PC-3 (cell line): ENCODE data around the gene IFNA6. TPM values are rescaled to one million over a fixed set of nuclear protein-coding genes. Genes with fewer than 3 reads are reported as not detected.

Experiments used
- ATAC-seq: fragments of 200-7000 bp; cut with Tn5 transposase; 2 replicates; pipeline ENCODE4 v1.9.1; 2020; ENCODE audit warnings: mild to moderate bottlenecking, moderate library complexity
- BruUV-seq: library from RNA; stranded (reverse); fragments of 400-500 nt; replicated peaks from 2 replicates; lab custom pipeline; 2021; lab: Mats Ljungman, UMichigan
- CTCF ChIA-PET: fragments of 300-600 bp; sonication (Branson Sonifier 250); formaldehyde crosslinking; loops from one replicate; lab custom pipeline; 2022; ENCODE audit warnings: antibody characterized with exemption; lab: Charles Lee
- POLR2A ChIA-PET: fragments of 300-600 bp; sonication (Branson Sonifier 250); formaldehyde crosslinking; loops from one replicate; lab custom pipeline; 2022; ENCODE audit warnings: antibody characterized with exemption; ENCODE audit not compliant: unreplicated experiment; lab: Charles Lee
- DNase-seq: peaks from one replicate; pipeline ENCODE4 v3.0.0-alpha.2; 2015
- H2AFZ ChIP-seq: fragments of 300-600 bp; sonication (generic); 2 replicates; pipeline ENCODE4 v1.6.0; 2016; ENCODE audit warnings: antibody characterized with exemption, low read length
- H3F3A ChIP-seq: fragments of 300-600 bp; sonication (generic); one replicate; pipeline ENCODE4 v1.6.0; 2017; ENCODE audit warnings: antibody characterized with exemption, low read length, control low read depth, mild to moderate bottlenecking; ENCODE audit not compliant: unreplicated experiment
- H3K27ac ChIP-seq: fragments of 300-600 bp; sonication (generic); 2 replicates; pipeline ENCODE4 v1.5.1; 2016; ENCODE audit warnings: mild to moderate bottlenecking, low read length
- H3K27me3 ChIP-seq: fragments of 300-600 bp; sonication (generic); 2 replicates; pipeline ENCODE4 v1.6.1; 2016; ENCODE audit warnings: low read length, mixed read lengths
- H3K36me3 ChIP-seq: fragments of 300-600 bp; sonication (generic); 2 replicates; pipeline ENCODE4 v1.6.1; 2016; ENCODE audit warnings: low read depth, mixed run types, low read length, mixed read lengths
- H3K4me1 ChIP-seq: fragments of 300-600 bp; sonication (generic); 2 replicates; pipeline ENCODE4 v1.5.1; 2016; ENCODE audit warnings: low read length; ENCODE audit not compliant: insufficient read depth
- H3K4me2 ChIP-seq: fragments of 300-600 bp; sonication (generic); 2 replicates; pipeline ENCODE4 v1.6.0; 2016; ENCODE audit warnings: low read length
- H3K4me3 ChIP-seq: fragments of 300-600 bp; sonication (generic); 2 replicates; pipeline ENCODE4 v1.5.1; 2016; ENCODE audit warnings: mild to moderate bottlenecking, low read length, mixed read lengths
- H3K79me2 ChIP-seq: fragments of 300-600 bp; sonication (generic); 2 replicates; pipeline ENCODE4 v1.6.1; 2017; ENCODE audit warnings: low read length, mixed read lengths
- H3K9ac ChIP-seq: fragments of 300-600 bp; sonication (generic); 2 replicates; pipeline ENCODE4 v1.6.0; 2016; ENCODE audit warnings: mild to moderate bottlenecking, low read length
- H3K9me2 ChIP-seq: fragments of 300-600 bp; sonication (generic); replicated peaks from 2 replicates; pipeline ENCODE4 v1.6.1; 2016; ENCODE audit warnings: mixed run types, low read length, mixed read lengths
- H3K9me3 ChIP-seq: fragments of 300-600 bp; sonication (generic); 2 replicates; pipeline ENCODE4 v1.6.1; 2016; ENCODE audit warnings: low read length, mixed read lengths
- H4K20me1 ChIP-seq: fragments of 300-600 bp; sonication (generic); 2 replicates; pipeline ENCODE4 v1.6.1; 2016; ENCODE audit warnings: low read length, mixed read lengths
- EZH2 ChIP-seq: fragments of 300-600 bp; sonication (generic); IDR thresholded peaks from one replicate; pipeline ENCODE4 v1.6.1; 2017; ENCODE audit warnings: antibody characterized with exemption, mild to moderate bottlenecking, low read length; ENCODE audit not compliant: unreplicated experiment
- EZH2phosphoT487 ChIP-seq: fragments of 300-600 bp; sonication (generic); IDR thresholded peaks from 2 replicates; pipeline ENCODE4 v1.6.1; 2018; ENCODE audit warnings: mild to moderate bottlenecking, antibody characterized with exemption, low read length, borderline replicate concordance
- intact Hi-C: fragments of 100-400 bp; cut with micrococcal nuclease; formaldehyde crosslinking; loops from 2 replicates; pipeline ENCODE4 v1.9.0; 2023
- total RNA-seq: library from RNA; depleted of rRNA; stranded (reverse); fragments of >200 nt; gene quantifications from 2 replicates; pipeline ENCODE4 v1.2.3, GENCODE V29; 2014
- TF ChIP-seq, protein P1 (sequence below): fragments of 300-600 bp; sonication (generic); conservative IDR thresholded peaks from 2 replicates; pipeline ENCODE4 v1.5.1; 2017; ENCODE audit warnings: antibody characterized with exemption, low read depth, mild to moderate bottlenecking, low read length

Gene IFNA6
- total RNA-seq, 1 experiment from 2014 or later: not detected

DNA sequence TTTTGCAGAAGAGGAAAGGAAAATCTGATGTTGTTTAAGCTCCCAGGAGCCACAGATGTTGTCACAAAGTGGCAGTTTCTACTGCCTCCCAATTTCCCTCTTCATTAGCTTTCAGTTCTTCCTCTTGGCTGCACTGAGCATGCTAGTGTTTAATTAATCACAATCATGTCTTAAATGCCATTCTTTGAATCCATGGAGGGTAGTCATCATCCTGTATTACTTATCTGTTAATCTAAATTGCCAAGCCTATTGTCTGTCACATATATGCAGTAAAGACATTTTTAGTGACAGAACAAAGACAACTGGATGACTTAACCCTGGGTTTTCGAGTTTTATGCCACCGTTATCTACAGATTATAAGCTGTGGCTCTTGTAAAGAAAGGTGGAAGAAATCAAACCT, 30.2 kb downstream of the IFNA6 start:
- no peaks in the 10 kb centered on the region for H3K79me2 ChIP-seq
- CTCF ChIA-PET: interaction anchor here (0.5 kb wide), 1 partner anchor 67 kb away, joined by 9 read pairs; no protein-coding TSS in a partner anchor
- H3F3A ChIP-seq: no peaks in the 10 kb centered on the region
- BruUV-seq: no TSS peak
- H4K20me1 ChIP-seq: no peaks in the 10 kb centered on the region
- no peaks in the 10 kb centered on the region for H3K4me1 ChIP-seq
- no peak overlapping the region for H3K4me3 ChIP-seq
- H3K4me2 ChIP-seq: no peak overlapping the region
- TF ChIP-seq EZH2: no peak
- TF ChIP-seq EZH2phosphoT487: no peak
- TF ChIP-seq, protein P1, sequence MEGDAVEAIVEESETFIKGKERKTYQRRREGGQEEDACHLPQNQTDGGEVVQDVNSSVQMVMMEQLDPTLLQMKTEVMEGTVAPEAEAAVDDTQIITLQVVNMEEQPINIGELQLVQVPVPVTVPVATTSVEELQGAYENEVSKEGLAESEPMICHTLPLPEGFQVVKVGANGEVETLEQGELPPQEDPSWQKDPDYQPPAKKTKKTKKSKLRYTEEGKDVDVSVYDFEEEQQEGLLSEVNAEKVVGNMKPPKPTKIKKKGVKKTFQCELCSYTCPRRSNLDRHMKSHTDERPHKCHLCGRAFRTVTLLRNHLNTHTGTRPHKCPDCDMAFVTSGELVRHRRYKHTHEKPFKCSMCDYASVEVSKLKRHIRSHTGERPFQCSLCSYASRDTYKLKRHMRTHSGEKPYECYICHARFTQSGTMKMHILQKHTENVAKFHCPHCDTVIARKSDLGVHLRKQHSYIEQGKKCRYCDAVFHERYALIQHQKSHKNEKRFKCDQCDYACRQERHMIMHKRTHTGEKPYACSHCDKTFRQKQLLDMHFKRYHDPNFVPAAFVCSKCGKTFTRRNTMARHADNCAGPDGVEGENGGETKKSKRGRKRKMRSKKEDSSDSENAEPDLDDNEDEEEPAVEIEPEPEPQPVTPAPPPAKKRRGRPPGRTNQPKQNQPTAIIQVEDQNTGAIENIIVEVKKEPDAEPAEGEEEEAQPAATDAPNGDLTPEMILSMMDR: no peak
- H3K27me3 ChIP-seq: no peaks in the 10 kb centered on the region
- intact Hi-C loops: no loop called here
- DNase-seq (no peak), ATAC-seq (no peak)
- H3K27ac ChIP-seq: no peak overlapping the region
- POLR2A ChIA-PET: no interaction called here
- no peaks in the 10 kb centered on the region for H3K9me2 ChIP-seq
- no peak overlapping the region for H3K9ac ChIP-seq
- no peaks in the 10 kb centered on the region for H3K9me3 ChIP-seq
- no peaks in the 10 kb centered on the region for H3K36me3 ChIP-seq
- no peak overlapping the region for H2AFZ ChIP-seq

DNA sequence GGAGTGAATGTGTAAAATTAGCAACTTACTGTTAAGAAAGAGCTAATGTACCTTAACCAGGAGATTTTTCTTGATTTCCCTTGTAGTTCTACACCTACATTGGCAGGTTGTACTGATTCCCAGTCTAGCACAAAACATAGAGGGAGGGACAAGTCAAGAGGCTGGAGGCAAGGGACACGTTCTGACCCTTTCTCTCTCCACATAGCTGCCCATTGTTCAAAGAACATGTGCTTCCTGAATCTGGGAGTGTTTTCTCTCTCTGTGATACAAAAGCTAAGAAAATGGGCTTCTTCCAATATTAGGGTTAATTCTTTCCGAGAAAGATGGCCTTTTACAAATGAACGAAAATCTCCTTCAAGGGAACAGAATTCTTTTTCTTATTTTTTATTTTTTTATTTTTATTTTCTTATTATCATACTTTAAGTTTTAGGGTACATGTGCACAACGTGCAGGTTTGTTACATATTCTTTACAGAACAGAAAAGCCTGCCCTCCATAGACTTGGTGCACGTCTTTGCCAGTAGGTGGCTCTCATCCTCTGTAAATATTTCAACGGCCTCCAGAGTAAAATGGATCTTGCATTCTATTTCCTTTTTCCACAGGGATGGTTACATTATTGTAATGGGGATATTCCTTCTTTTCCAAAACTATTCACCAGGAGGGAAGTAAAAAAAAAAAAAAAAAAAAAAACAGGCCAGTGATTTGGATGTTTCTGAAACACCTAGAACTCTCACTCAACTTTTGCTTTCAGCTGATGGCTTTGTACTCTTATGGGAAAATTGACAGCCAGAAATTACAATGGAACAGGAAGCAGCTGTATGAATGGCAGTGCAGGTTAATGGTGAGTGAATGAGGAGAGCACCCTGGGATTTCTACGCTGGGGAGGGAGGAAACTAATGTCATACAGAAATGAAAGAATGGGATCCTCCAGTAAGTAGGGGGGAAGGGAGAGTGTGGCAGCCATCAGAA, 32.4 kb downstream of the IFNA6 start:
- H3K9me2 ChIP-seq: no peaks in the 10 kb centered on the region
- no peaks in the 10 kb centered on the region for H3F3A ChIP-seq
- ATAC-seq (peak; percentile 76), DNase-seq (peak; percentile 64)
- ChIA-PET POLR2A (no interaction called here), CTCF (interaction anchor here (0.6 to 1.5 kb wide), 4 partner anchors 11 to 691 kb away, joined by 3 to 30 read pairs (median 8); partner anchors contain the start of gene CDKN2B)
- BruUV-seq: no TSS peak
- intact Hi-C loops: loop anchor here (2.0 kb wide), 3 partner anchors 65 to 471 kb away; no protein-coding TSS in a partner anchor
- no peak for TF ChIP-seq EZH2phosphoT487
- TF ChIP-seq, protein P1: peak; percentile 62
- no peak for TF ChIP-seq EZH2
- H3K4me1 ChIP-seq: no peaks in the 10 kb centered on the region
- no peaks in the 10 kb centered on the region for H3K79me2 ChIP-seq
- no peak overlapping the region for H2AFZ ChIP-seq
- H4K20me1 ChIP-seq: no peaks in the 10 kb centered on the region
- H3K9ac ChIP-seq: no peak overlapping the region
- no peaks in the 10 kb centered on the region for H3K9me3 ChIP-seq
- 0 out of 2 replicates have a peak overlapping the region, but pooled peaks have one; percentile 5 for H3K4me2 ChIP-seq
- no peak overlapping the region for H3K27ac ChIP-seq
- H3K36me3 ChIP-seq: no peaks in the 10 kb centered on the region
- no peak overlapping the region for H3K4me3 ChIP-seq
- H3K27me3 ChIP-seq: no peaks in the 10 kb centered on the region

DNA sequence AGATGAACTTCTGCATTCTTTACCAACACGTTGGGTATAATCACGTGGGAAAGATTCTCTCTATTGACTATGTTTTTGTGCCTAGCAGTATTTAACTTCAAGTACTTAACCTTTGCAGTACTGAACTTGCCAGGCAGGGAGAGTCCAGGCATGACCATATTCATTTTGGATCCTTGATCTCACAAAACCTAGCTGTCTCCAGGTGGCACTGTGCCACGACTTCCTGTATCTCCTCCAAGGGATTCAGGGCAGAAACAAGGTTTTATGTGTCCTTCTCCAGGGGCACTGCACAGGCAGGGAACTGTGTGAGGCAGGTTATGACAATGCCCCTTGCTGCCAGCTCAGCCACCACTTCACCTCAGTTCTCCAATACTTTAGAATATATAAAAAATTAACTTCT, 33.8 kb downstream of the IFNA6 start:
- Histone ChIP-seq H3K4me3 (no peak overlapping the region), H3K9me3 (no peaks in the 10 kb centered on the region), H2AFZ (no peak overlapping the region), H3K4me1 (no peaks in the 10 kb centered on the region), H3K4me2 (no peak overlapping the region), H3K36me3 (no peaks in the 10 kb centered on the region), H3K79me2 (no peaks in the 10 kb centered on the region), H4K20me1 (no peaks in the 10 kb centered on the region), H3K27ac (no peak overlapping the region), H3K9ac (no peak overlapping the region), H3F3A (no peaks in the 10 kb centered on the region), H3K9me2 (no peaks in the 10 kb centered on the region), H3K27me3 (no peaks in the 10 kb centered on the region)
- DNase-seq: peak; percentile 31
- no peak for ATAC-seq
- ChIA-PET CTCF (no interaction called here), POLR2A (no interaction called here)
- intact Hi-C loops: no loop called here
- TF ChIP-seq EZH2phosphoT487: no peak
- no TSS peak for BruUV-seq
